AG08396 (cell line): ENCODE data around the gene PSORS1C2.

Experiments used
- DNase-seq: peaks from one replicate; pipeline ENCODE4 v3.0.0; 2012; ENCODE audit warnings: low spot score, mixed read lengths

PSORS1C2 gene

GRCh38 chr6:31113861-31114540, 24.9 kb downstream of the PSORS1C2 start:
- no peak for DNase-seq

- no peak for DNase-seq
These were observed 26.4 kb downstream of the PSORS1C2 start, which contains the start of gene C6orf15 for GRCh38 chr6:31112478-31112877. TSS of gene C6orf15 (minus strand) at chr6:31112575. CDS start at chr6:31112555, 20 bp downstream.

DNA sequence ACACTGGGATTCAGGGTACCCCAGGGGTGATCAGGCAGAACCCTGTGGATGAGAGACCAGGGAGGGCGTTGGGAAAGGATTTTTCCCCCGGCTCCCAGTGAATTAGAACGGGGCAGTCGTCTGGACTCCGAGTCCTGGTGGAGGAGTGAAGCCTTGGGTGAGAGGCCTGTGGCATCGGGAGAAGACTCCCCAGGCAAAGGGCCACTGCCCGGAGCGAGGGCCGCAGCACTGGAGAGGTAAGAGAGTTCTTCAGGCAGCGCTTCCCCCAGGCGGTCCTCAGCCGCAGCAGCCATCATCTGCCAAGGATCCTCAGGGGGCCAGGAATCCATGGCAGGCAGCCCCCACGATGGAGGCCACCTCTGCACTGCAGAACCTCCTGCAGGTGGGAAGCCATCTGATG, 27.2 kb downstream of the PSORS1C2 start:
- no peak for DNase-seq

- DNase-seq: no peak
These were observed 27.9 kb downstream of the PSORS1C2 start for GRCh38 chr6:31110825-31111582.

DNA sequence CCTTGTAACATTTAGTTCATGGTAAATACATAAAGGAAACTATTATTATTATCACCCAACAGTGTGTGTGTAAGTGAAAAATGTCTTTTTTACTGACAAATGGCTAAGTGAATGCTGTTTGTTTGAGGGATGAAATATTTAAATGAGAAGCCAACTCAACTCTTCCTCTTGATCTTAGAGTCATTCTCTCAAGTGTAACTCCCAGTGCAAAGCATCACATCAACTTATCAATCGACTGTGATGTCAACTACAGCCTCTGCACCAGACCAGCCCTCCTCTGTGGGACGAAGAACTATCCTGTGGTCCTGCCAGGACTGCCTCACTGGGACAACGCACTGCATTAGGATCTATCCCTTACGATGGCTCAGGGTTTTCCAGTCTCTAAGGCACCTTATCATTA, 31.8 kb downstream of the PSORS1C2 start:
- no peak for DNase-seq

- DNase-seq: no peak
These were observed 35.7 kb downstream of the PSORS1C2 start for GRCh38 chr6:31103136-31103535.

DNA sequence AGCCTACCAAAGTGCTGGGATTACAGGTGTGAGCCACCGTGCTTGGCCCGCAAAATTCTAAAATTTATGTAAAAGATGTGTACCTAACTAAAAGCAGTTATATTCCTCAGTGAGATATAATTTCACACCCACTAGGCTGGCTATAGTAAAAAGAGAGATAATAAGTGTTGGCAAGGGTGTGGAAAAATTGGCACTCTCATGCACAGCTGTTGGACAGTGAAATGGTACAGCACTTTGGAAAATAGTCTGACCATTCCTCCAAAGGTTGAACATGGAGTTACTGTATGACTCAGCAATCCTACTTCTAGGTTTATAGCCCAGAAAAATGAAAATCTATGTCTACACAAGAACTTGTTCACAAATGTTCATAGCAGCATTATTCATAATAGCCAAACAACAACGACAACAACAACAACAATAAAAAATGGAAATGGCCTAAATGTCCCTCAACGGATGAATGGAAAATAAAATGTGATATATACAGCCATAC, 40.4 kb downstream of the PSORS1C2 start:
- DNase-seq: no peak

DNA sequence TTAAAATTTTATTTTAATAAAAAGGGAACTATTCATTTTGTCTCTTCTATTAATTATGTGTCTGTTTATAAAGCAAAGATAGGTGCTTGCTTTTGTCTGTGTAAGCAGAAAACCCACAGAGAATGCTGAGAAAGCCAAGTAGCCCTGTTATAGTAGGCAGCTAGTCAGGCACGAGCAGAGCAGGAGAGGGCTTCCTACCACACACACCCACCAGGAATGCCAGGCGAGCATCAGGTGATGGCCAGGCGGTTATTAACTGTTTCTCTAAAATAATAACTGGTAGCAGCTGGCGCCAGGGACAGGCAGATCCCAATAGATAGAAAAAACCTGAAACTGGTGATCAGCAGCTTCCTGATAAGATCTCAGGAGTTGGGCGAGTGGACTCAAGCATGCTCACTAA, 42.2 kb downstream of the PSORS1C2 start:
- no peak for DNase-seq

DNA sequence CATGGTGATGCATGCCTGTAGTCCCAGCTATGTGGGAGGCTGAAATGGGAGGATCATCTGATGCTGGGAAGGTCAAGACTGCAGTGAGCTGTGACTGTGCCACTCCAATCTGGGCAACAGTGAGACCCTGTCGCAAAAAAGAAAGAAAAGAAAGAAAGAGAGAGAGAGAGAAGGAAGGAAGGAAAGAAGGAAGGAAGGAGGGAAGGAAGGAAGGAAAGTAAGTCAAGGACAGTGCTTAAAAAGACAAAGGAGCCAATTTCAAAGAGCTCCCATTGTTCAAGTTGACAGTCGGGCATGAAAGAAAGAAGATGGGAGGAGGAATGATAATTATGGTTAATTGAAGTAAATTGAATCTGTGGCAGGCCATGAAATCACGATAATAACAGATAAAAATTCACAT, 42.7 kb downstream of the PSORS1C2 start:
- DNase-seq: no peak

DNA sequence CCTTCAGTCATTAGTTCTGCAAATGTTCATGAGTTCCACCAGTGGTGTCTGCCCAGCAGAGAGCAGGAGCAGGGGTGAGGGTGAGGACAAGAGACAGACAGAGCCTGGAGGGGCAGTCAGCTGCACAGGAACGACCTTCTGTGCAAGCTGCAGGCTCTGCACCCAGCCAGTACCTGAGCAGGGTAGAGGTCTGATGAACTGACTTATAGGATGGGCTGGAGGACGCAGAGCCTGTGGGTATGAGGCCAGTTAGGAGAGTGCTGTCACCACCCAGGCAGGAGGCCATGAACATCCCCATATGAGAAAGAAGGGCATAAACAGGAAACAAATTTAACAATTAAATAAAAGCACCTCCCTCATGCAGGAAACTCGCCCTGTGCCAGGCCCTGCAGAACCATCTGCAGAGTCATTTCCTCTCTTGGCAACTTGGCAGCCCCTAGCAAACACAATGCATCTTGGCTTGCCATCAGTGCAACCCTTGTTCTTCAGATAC, 44.4 kb downstream of the PSORS1C2 start:
- DNase-seq: no peak

- no peak for DNase-seq
These were observed 45.9 kb downstream of the PSORS1C2 start for GRCh38 chr6:31092769-31093505.

- DNase-seq: no peak
These were observed 46.6 kb downstream of the PSORS1C2 start for GRCh38 chr6:31092238-31092637.

GRCh38 chr6:31091680-31092079, 47.2 kb downstream of the PSORS1C2 start:
- DNase-seq: no peak

DNA sequence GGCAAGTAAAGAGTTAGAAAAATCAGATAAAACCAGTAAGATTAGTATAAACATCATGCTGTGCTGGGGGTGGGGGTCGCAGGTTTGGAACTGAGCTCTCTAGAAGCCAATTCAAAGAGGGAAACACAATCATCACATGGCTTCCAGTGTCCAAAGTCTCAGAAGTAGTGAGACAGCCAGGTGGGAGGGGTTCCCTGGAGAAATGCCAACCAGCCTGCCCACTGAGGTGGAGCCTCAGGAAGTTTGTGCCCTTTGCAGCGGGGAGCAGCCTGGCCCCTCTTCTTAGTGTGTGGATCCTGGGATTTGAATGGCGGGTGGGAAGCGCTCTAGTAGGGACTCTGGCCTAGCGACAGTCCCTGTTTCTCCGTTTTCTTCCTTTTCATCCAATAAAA, 47.9 kb downstream of the PSORS1C2 start:
- no peak for DNase-seq

DNA sequence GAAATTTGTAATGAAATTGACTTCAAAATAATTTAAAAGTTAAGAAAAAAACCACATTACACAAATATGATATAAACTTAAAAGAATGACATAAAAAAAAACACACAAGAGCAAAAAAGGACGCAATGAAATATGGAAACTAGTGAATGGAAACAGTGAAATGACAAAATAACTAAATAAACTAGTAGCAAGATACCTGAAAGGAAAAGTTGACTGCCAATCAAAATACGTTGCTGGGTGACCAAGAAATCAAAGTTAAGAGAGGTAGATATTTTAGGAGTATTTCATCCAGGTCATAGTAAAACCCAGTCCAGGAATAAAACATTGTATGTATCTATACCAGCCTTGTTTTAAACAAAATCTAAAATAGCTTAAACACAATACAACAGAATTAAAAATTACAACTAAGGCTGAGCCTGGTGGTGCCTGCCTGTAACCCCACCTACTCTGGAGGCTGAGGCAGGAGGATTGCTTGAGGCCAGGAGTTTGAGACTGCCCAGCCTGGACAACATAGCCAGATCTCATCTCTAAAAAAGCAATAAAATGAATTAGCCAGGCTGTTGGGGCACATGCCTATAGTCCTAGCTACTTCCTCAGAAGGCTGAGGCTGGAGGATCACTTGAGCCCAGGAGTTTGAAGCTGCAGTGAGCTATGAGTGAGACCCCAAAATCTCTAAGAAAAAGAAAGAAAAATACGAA, 48.4 kb downstream of the PSORS1C2 start:
- no peak for DNase-seq
